HG03432 (cell line): Measurements from ENCODE around the gene IL1F10.
A peak's percentile ranks its signal among the peaks of the same experiment; 100 is the strongest.
"Not testable (repeated sequence)": the region's sequence is repeated elsewhere in the genome, so short reads cannot be mapped to it uniquely, and the experiment has no call there.

Source experiments
- ATAC-seq: cut with Tn5 transposase; IDR thresholded peaks from one replicate; pipeline ENCODE4 v1.9.1; 2021; ENCODE audit warnings: mild to moderate bottlenecking, moderate library complexity; ENCODE audit not compliant: unreplicated experiment

The IL1F10 gene

GRCh38 chr2:113080134-113080533 is 12.4 kb downstream of the IL1F10 start:
- ATAC-seq: peak; percentile 56

GRCh38 chr2:113081488-113082210 is 13.9 kb downstream of the IL1F10 start:
- no peak for ATAC-seq

- no peak for ATAC-seq
Measured at GRCh38 chr2:113083296-113083695, 15.5 kb downstream of the IL1F10 start.

GRCh38 chr2:113084249-113085000 is 16.7 kb downstream of the IL1F10 start:
- ATAC-seq: no peak

- no peak for ATAC-seq
Measured at GRCh38 chr2:113085542-113085941, 17.8 kb downstream of the IL1F10 start.

GRCh38 chr2:113088213-113088992 is 20.6 kb downstream of the IL1F10 start:
- ATAC-seq: no peak

GRCh38 chr2:113089916-113090315 is 22.1 kb downstream of the IL1F10 start:
- no peak for ATAC-seq

GRCh38 chr2:113091231-113091896 is 23.6 kb downstream of the IL1F10 start:
- no peak for ATAC-seq

- ATAC-seq: no peak
Measured at GRCh38 chr2:113092864-113093612, 25.3 kb downstream of the IL1F10 start.

GRCh38 chr2:113093613-113093977 is 25.8 kb downstream of the IL1F10 start:
- ATAC-seq: no peak

- ATAC-seq: not testable (repeated sequence)
Measured at GRCh38 chr2:113096306-113096705, 28.5 kb downstream of the IL1F10 start.

- ATAC-seq: not testable (repeated sequence)
Measured at GRCh38 chr2:113096842-113097618, 29.3 kb downstream of the IL1F10 start.

- ATAC-seq: peak; percentile 64
Measured at GRCh38 chr2:113098041-113098440, 30.3 kb downstream of the IL1F10 start.

- no peak for ATAC-seq
Measured at GRCh38 chr2:113098532-113098931, 30.8 kb downstream of the IL1F10 start.

- no peak for ATAC-seq
Measured at GRCh38 chr2:113102133-113102532, 34.4 kb downstream of the IL1F10 start.

- no peak for ATAC-seq
Measured at GRCh38 chr2:113103277-113103676, 35.5 kb downstream of the IL1F10 start.

GRCh38 chr2:113104054-113104611 is 36.4 kb downstream of the IL1F10 start:
- ATAC-seq: no peak

GRCh38 chr2:113105047-113105785 is 37.4 kb downstream of the IL1F10 start:
- ATAC-seq: no peak

- no peak for ATAC-seq
Measured at GRCh38 chr2:113111121-113111520, 43.4 kb downstream of the IL1F10 start.
